IMR-90 (cell line): ENCODE data around the gene COX11. TPM values are rescaled to one million over a fixed set of nuclear protein-coding genes. Genes with fewer than 3 reads are reported as not detected.

Source experiments
- ATAC-seq: fragments of 200-7000 bp; cut with Tn5 transposase; 2 replicates; pipeline ENCODE4 v1.9.1; 2020; ENCODE audit warnings: low read depth, mild to moderate bottlenecking, moderate library complexity
- BruUV-seq: library from RNA; stranded (reverse); fragments of 400-500 nt; replicated peaks from 2 replicates; lab custom pipeline; 2021; lab: Mats Ljungman, UMichigan
- CTCF ChIA-PET: fragments of 300-600 bp; formaldehyde crosslinking; extraction: SDS; loops from one replicate; lab custom pipeline; 2021; ENCODE audit warnings: antibody characterized with exemption; lab: Yijun Ruan, JAX
- POLR2A ChIA-PET: fragments of 300-600 bp; sonication (Branson Sonifier 250); formaldehyde crosslinking; loops from one replicate; lab custom pipeline; 2022; ENCODE audit warnings: antibody characterized with exemption; ENCODE audit not compliant: unreplicated experiment; lab: Charles Lee
- DNase-seq: peaks from one replicate; pipeline ENCODE4 v3.0.0; 2013
- H2AFZ ChIP-seq: replicated peaks from 2 replicates; pipeline ENCODE3; 2013; ENCODE audit warnings: low read length, mild to moderate bottlenecking; ENCODE audit not compliant: poor library complexity
- H2AK5ac ChIP-seq: 2 replicates; pipeline ENCODE4 v1.6.1; 2013; ENCODE audit warnings: low read depth, low read length, inconsistent platforms
- H2AK9ac ChIP-seq: replicated peaks from 2 replicates; pipeline ENCODE3; 2013; ENCODE audit warnings: mild to moderate bottlenecking, low read depth, low read length, moderate library complexity; ENCODE audit not compliant: poor library complexity
- H2BK120ac ChIP-seq: 2 replicates; pipeline ENCODE4 v1.6.1; 2013; ENCODE audit warnings: low read depth, low read length, inconsistent platforms
- H2BK15ac ChIP-seq: 3 replicates; pipeline ENCODE4 v1.6.1; 2013; ENCODE audit warnings: low read depth, low read length, inconsistent platforms
- H2BK20ac ChIP-seq: 2 replicates; pipeline ENCODE4 v1.6.1; 2013; ENCODE audit warnings: low read depth, mild to moderate bottlenecking, inconsistent platforms, low read length, moderate library complexity
- H2BK5ac ChIP-seq: 2 replicates; pipeline ENCODE4 v1.6.1; 2013; ENCODE audit warnings: mild to moderate bottlenecking, low read depth, low read length, inconsistent platforms; ENCODE audit not compliant: poor library complexity, severe bottlenecking
- H3K14ac ChIP-seq: replicated peaks from 2 replicates; pipeline ENCODE4 v1.6.1; 2013; ENCODE audit warnings: low read depth, low read length, inconsistent platforms
- H3K18ac ChIP-seq: 2 replicates; pipeline ENCODE4 v1.6.1; 2013; ENCODE audit warnings: low read depth, low read length, control low read depth
- H3K23ac ChIP-seq: 2 replicates; pipeline ENCODE4 v1.6.1; 2013; ENCODE audit warnings: low read depth, low read length, inconsistent platforms
- H3K27ac ChIP-seq: 2 replicates; pipeline ENCODE4 v1.5.1; 2013; ENCODE audit warnings: mild to moderate bottlenecking, control low read depth, low read length; ENCODE audit not compliant: insufficient read depth
- H3K27me3 ChIP-seq: 2 replicates; pipeline ENCODE4 v1.6.1; 2013; ENCODE audit warnings: low read length; ENCODE audit not compliant: control insufficient read depth, insufficient read depth
- H3K36me3 ChIP-seq: 2 replicates; pipeline ENCODE4 v1.6.1; 2013; ENCODE audit warnings: low read length, mixed read lengths; ENCODE audit not compliant: control insufficient read depth, insufficient read depth
- H3K4ac ChIP-seq: 2 replicates; pipeline ENCODE4 v1.6.1; 2013; ENCODE audit warnings: low read depth, low read length, inconsistent platforms
- H3K4me1 ChIP-seq: 2 replicates; pipeline ENCODE4 v1.6.1; 2013; ENCODE audit warnings: low read length, mixed read lengths; ENCODE audit not compliant: control insufficient read depth, insufficient read depth
- H3K4me2 ChIP-seq: 2 replicates; pipeline ENCODE4 v1.6.1; 2013; ENCODE audit warnings: low read depth, mild to moderate bottlenecking, control low read depth, low read length, moderate library complexity
- H3K4me3 ChIP-seq: 2 replicates; pipeline ENCODE4 v1.5.1; 2013; ENCODE audit warnings: low read depth, mild to moderate bottlenecking, control low read depth, low read length, moderate library complexity; ENCODE audit not compliant: insufficient read depth
- H3K56ac ChIP-seq: 2 replicates; pipeline ENCODE4 v1.6.1; 2013; ENCODE audit warnings: low read length, inconsistent platforms; ENCODE audit not compliant: insufficient read depth; ENCODE audit errors: extremely low read depth
- H3K79me1 ChIP-seq, 2 experiments: 2 replicates each; pipeline ENCODE4 v1.6.1; 2013; ENCODE audit warnings: low read length in 2 of 2, inconsistent platforms in 1 of 2, low read depth in 1 of 2
- H3K9ac ChIP-seq: 2 replicates; pipeline ENCODE4 v1.6.1; 2013; ENCODE audit warnings: low read depth, low read length, control low read depth
- H3K9me1 ChIP-seq: 2 replicates; pipeline ENCODE4 v1.6.1; 2013; ENCODE audit warnings: low read length, inconsistent platforms; ENCODE audit not compliant: insufficient read depth
- H3K9me3 ChIP-seq: 2 replicates; pipeline ENCODE4 v1.6.1; 2013; ENCODE audit warnings: low read length; ENCODE audit not compliant: control insufficient read depth, insufficient read depth
- H4K20me1 ChIP-seq: 2 replicates; pipeline ENCODE4 v1.6.1; 2013; ENCODE audit warnings: low read length, inconsistent platforms; ENCODE audit not compliant: insufficient read depth
- H4K5ac ChIP-seq: 2 replicates; pipeline ENCODE4 v1.6.1; 2013; ENCODE audit warnings: mild to moderate bottlenecking, low read depth, low read length, control low read depth
- H4K8ac ChIP-seq, 2 experiments: 2 replicates each; pipeline ENCODE4 v1.6.1; 2013; ENCODE audit warnings: low read depth in 2 of 2, low read length in 2 of 2, control low read depth in 1 of 2, inconsistent platforms in 1 of 2
- H4K91ac ChIP-seq: 2 replicates; pipeline ENCODE4 v1.6.1; 2013; ENCODE audit warnings: low read depth, low read length, inconsistent platforms; ENCODE audit not compliant: insufficient read depth
- BHLHE40 ChIP-seq: fragments of 150-350 bp; IDR thresholded peaks from 2 replicates; pipeline ENCODE4 v1.6.1; 2016; ENCODE audit warnings: mild to moderate bottlenecking, low read depth, low read length
- CEBPB ChIP-seq: IDR thresholded peaks from 2 replicates; pipeline ENCODE4 v1.6.1; 2012; ENCODE audit warnings: low read depth, low read length, improper control_type of control experiment
- CHD1 ChIP-seq: IDR thresholded peaks from 2 replicates; pipeline ENCODE4 v1.6.1; 2012; ENCODE audit warnings: low read depth, low read length, improper control_type of control experiment
- CTCF ChIP-seq: conservative IDR thresholded peaks from 2 replicates; pipeline ENCODE4 v1.5.1; 2012; ENCODE audit warnings: mild to moderate bottlenecking, low read depth, low read length, improper control_type of control experiment
- ELK1 ChIP-seq: fragments of 150-350 bp; IDR thresholded peaks from 2 replicates; pipeline ENCODE4 v1.6.1; 2016; ENCODE audit warnings: low read depth, mild to moderate bottlenecking, low read length, moderate library complexity, borderline replicate concordance
- FOS ChIP-seq: fragments of 150-350 bp; IDR thresholded peaks from 2 replicates; pipeline ENCODE4 v1.6.1; 2016; ENCODE audit warnings: low read depth, low read length
- MAFK ChIP-seq: IDR thresholded peaks from 2 replicates; pipeline ENCODE4 v1.6.1; 2012; ENCODE audit warnings: low read depth, low read length, improper control_type of control experiment
- MAZ ChIP-seq: IDR thresholded peaks from 2 replicates; pipeline ENCODE4 v1.6.1; 2012; ENCODE audit warnings: low read depth, mild to moderate bottlenecking, low read length, improper control_type of control experiment, moderate library complexity, borderline replicate concordance
- MXI1 ChIP-seq: IDR thresholded peaks from 2 replicates; pipeline ENCODE4 v1.6.1; 2012; ENCODE audit warnings: low read depth, mild to moderate bottlenecking, low read length, moderate library complexity, borderline replicate concordance
- NFE2L2 ChIP-seq: fragments of 150-350 bp; IDR thresholded peaks from 2 replicates; pipeline ENCODE4 v1.6.1; 2016; ENCODE audit warnings: low read depth, mild to moderate bottlenecking, low read length
- POLR2A ChIP-seq: IDR thresholded peaks from 2 replicates; pipeline ENCODE4 v1.6.1; 2012; ENCODE audit warnings: mild to moderate bottlenecking, low read depth, low read length
- RAD21 ChIP-seq: IDR thresholded peaks from 2 replicates; pipeline ENCODE4 v1.6.1; 2012; ENCODE audit warnings: low read length, improper control_type of control experiment
- RCOR1 ChIP-seq: IDR thresholded peaks from 2 replicates; pipeline ENCODE4 v1.6.1; 2012; ENCODE audit warnings: mild to moderate bottlenecking, low read length, improper control_type of control experiment; ENCODE audit not compliant: insufficient replicate concordance
- RFX5 ChIP-seq: IDR thresholded peaks from 2 replicates; pipeline ENCODE4 v1.8.0; 2012; ENCODE audit warnings: low read depth, mild to moderate bottlenecking, low read length, moderate library complexity
- SMC3 ChIP-seq: fragments of 150-350 bp; IDR thresholded peaks from 2 replicates; pipeline ENCODE4 v1.6.1; 2016; ENCODE audit warnings: low read depth, mild to moderate bottlenecking, antibody characterized with exemption, low read length, moderate library complexity
- WGBS, 2 experiments: methylation state at CpG; one replicate each; pipeline versions ENCODE4 v1.1.5 to v1.1.7; 2013; ENCODE audit warnings: missing lambda C conversion rate in 2 of 2; ENCODE audit not compliant: insufficient read length in 1 of 2; ENCODE audit errors: extremely low coverage in 2 of 2; 5-methylcytosine and 5-hydroxymethylcytosine counted together
- dilution Hi-C: fragments of 300-500 bp; cut with HindIII; formaldehyde crosslinking; loops from one replicate; pipeline ENCODE4 v1.14.3; 2018; ENCODE audit warnings: low sequenced_read_pairs; ENCODE audit not compliant: unreplicated experiment
- in situ Hi-C: fragments of 300-500 bp; cut with MboI; formaldehyde crosslinking; loops from 3 replicates; pipeline ENCODE4 v1.14.3; 2019; ENCODE audit warnings: low sequenced_read_pairs, inconsistent platforms, mixed read lengths
- intact Hi-C: fragments of 100-400 bp; cut with micrococcal nuclease; formaldehyde crosslinking; loops from 2 replicates; pipeline ENCODE4 v1.10.0; 2022
- polyA plus RNA-seq, 3 experiments: library from polyadenylated mRNA; depleted of rRNA; stranded (reverse); fragments of >200 nt; gene quantifications; 2 replicates each; pipeline ENCODE4 v1.2.3, GENCODE V29; 2012; ENCODE audit warnings: low replicate concordance in 1 of 3
- total RNA-seq: library from RNA; depleted of rRNA; stranded (reverse); fragments of >200 nt; gene quantifications from 2 replicates; pipeline ENCODE4 v1.2.3, GENCODE V29; 2012
- TF ChIP-seq, protein P1 (sequence below): fragments of 150-350 bp; IDR thresholded peaks from 2 replicates; pipeline ENCODE4 v1.6.1; 2017; ENCODE audit warnings: mild to moderate bottlenecking, antibody characterized with exemption, low read length, low read depth

The COX11 gene
- total and polyA plus RNA-seq, 2 of the 4 experiments (the other 2 are of a cell fraction), result 23.6 to 29.4 TPM

GRCh38 chr17:54937426-54937825, 31.0 kb downstream of the COX11 start:
- Histone ChIP-seq H3K4me2 (no peak overlapping the region), H3K9ac (no peak overlapping the region), H3K27ac (no peak overlapping the region), H4K91ac (no peak overlapping the region), H3K4me1 (no peaks in the 10 kb centered on the region), H3K56ac (no peak overlapping the region), H4K8ac (no peak overlapping the region), H3K23ac (no peak overlapping the region), H4K20me1 (no peaks in the 10 kb centered on the region), H3K9me3 (no peaks in the 10 kb centered on the region), H3K4ac (no peak overlapping the region), H2AFZ (no peak overlapping the region), H2AK9ac (no peak overlapping the region), H3K79me1 (no peaks in the 10 kb centered on the region), H2BK5ac (no peak overlapping the region), H3K18ac (no peak overlapping the region), H3K4me3 (no peak overlapping the region), H3K36me3 (peaks cover 8% of the 10 kb centered on the region), H2BK120ac (no peak overlapping the region), H2AK5ac (no peak overlapping the region), H3K27me3 (no peaks in the 10 kb centered on the region), H2BK15ac (no peak overlapping the region), H2BK20ac (no peak overlapping the region), H4K5ac (no peak overlapping the region), H3K9me1 (no peaks in the 10 kb centered on the region), H3K14ac (no peak overlapping the region)
- TF ChIP-seq ELK1, result no peak
- TF ChIP-seq NFE2L2, result no peak
- no peak for TF ChIP-seq CTCF
- no peak for TF ChIP-seq BHLHE40
- TF ChIP-seq POLR2A, result no peak
- TF ChIP-seq MAZ, result no peak
- no peak for TF ChIP-seq FOS
- no peak for TF ChIP-seq CEBPB
- no peak for TF ChIP-seq MAFK
- no peak for TF ChIP-seq MXI1
- TF ChIP-seq RCOR1, result no peak
- TF ChIP-seq SMC3, result no peak
- no peak for TF ChIP-seq RAD21
- TF ChIP-seq CHD1, result no peak
- no peak for TF ChIP-seq RFX5
- TF ChIP-seq, protein P1, sequence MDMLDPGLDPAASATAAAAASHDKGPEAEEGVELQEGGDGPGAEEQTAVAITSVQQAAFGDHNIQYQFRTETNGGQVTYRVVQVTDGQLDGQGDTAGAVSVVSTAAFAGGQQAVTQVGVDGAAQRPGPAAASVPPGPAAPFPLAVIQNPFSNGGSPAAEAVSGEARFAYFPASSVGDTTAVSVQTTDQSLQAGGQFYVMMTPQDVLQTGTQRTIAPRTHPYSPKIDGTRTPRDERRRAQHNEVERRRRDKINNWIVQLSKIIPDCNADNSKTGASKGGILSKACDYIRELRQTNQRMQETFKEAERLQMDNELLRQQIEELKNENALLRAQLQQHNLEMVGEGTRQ, result no peak
- 100% methylated on average over 1 of the region's 1 CpG; no CpG with 5 or more reads in 1 of the 2 experiments for WGBS, 2 experiments
- in situ Hi-C loops (no loop called here), dilution Hi-C loops (no loop called here), intact Hi-C loops (no loop called here)
- DNase-seq (no peak), ATAC-seq (no peak)
- ChIA-PET CTCF (no interaction called here), POLR2A (no interaction called here)
- no TSS peak for BruUV-seq
